Measurements from ENCODE around the gene PCGF3.
A peak's percentile ranks its signal among the peaks of the same experiment; 100 is the strongest.

PCGF3 gene

DNA sequence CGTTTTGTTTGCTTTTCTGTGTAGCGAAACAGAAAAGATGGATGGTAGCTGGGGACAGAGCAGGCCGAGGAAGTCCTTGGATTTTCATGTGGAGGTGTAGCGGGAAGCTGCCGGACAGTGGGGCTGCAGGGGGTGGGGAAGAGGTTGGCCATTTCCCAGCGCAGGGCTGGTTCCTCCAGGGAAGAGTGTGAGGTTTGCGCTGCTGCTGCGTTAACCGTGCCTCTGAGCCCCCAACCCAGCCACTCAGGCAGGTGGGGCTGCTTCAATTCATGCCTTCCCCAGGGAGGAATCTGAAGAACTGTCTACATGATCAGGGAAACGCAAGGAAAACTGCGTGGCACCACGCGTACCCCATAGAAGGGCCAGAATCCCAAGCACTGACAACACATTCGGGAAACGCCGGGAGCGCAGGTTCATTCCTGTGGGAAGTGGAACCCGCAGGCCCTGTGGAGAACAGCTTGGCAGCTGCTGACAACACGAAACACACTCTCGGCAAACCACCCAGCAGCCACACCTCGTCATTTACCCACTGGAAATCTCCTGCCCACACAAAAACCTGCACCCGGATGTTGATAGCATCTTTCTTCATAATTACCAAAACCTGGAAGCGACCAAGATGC lies 57.7 kb downstream of the PCGF3 start:
- Histone ChIP-seq H3K36me3 (ENCODE audit: control insufficient read depth, insufficient read depth, low read length) (no peaks in the 10 kb centered on the region), H3K27me3 (ENCODE audit: control insufficient read depth, insufficient read depth, low read length) (no peaks in the 10 kb centered on the region), H3K4me3 (ENCODE audit: low read length) (no peak overlapping the region), H3K9me3 (ENCODE audit: control insufficient read depth, low read length) (no peaks in the 10 kb centered on the region), H3K9ac (ENCODE audit: low read length) (no peak overlapping the region), H3K4me1 (ENCODE audit: control insufficient read depth, insufficient read depth, low read length) (peaks cover 11% of the 10 kb centered on the region)

DNA sequence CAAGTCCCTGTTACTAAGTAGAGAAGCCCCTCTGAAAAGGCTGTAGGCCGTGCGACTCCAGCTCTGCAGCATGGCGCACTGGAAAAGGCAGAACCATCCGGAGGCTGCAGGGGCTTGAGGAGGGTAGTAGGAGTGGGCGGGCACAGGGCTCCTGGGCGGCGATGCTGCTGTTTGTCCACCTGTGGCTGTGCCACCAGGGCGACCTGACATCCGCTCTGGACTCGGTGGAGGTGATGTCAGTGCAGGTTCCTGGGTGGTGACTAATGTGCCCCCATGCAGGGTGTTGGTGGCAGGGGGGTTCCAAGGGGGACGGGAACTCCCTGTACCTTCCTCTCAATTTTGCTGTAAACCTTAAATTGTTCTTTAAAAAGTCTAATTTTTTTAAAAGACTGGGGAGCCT lies 58.3 kb downstream of the PCGF3 start:
- Histone ChIP-seq H3K27me3 (ENCODE audit: control insufficient read depth, insufficient read depth, low read length) (no peaks in the 10 kb centered on the region), H3K9me3 (ENCODE audit: control insufficient read depth, low read length) (no peaks in the 10 kb centered on the region), H3K4me3 (ENCODE audit: low read length) (no peak overlapping the region), H3K9ac (ENCODE audit: low read length) (no peak overlapping the region), H3K4me1 (ENCODE audit: control insufficient read depth, insufficient read depth, low read length) (peaks cover 11% of the 10 kb centered on the region), H3K36me3 (ENCODE audit: control insufficient read depth, insufficient read depth, low read length) (no peaks in the 10 kb centered on the region)

GRCh38 chr4:764405-765169 lies 59.0 kb downstream of the PCGF3 start:
- no peaks in the 10 kb centered on the region for H3K9me3 ChIP-seq (ENCODE audit: control insufficient read depth, low read length)
- H3K4me3 ChIP-seq (ENCODE audit: low read length) = no peak overlapping the region
- peaks cover 11% of the 10 kb centered on the region for H3K4me1 ChIP-seq (ENCODE audit: control insufficient read depth, insufficient read depth, low read length)
- H3K27me3 ChIP-seq (ENCODE audit: control insufficient read depth, insufficient read depth, low read length) = no peaks in the 10 kb centered on the region
- no peaks in the 10 kb centered on the region for H3K36me3 ChIP-seq (ENCODE audit: control insufficient read depth, insufficient read depth, low read length)
- H3K9ac ChIP-seq (ENCODE audit: low read length) = no peak overlapping the region

DNA sequence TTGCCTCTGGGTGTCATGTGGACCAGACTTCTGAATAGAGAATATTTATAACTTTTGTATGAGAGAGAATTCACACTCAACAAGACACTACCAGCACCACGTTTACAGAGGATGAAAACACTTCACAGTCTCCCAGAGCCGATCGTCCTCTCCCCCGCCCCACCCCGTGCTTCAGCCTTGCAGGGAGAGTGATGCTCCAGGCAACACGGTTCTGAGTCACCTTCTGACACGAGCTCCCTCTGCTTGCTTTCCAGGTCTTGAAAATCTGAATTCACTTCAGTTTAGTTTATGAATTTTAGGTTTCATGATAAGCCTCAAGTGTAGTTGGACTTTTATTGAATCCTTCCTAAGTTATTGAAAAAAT lies 60.5 kb downstream of the PCGF3 start:
- H3K9ac ChIP-seq (ENCODE audit: low read length) = no peak overlapping the region
- no peak overlapping the region for H3K4me3 ChIP-seq (ENCODE audit: low read length)
- H3K4me1 ChIP-seq (ENCODE audit: control insufficient read depth, insufficient read depth, low read length) = peaks cover 11% of the 10 kb centered on the region
- H3K36me3 ChIP-seq (ENCODE audit: control insufficient read depth, insufficient read depth, low read length) = no peaks in the 10 kb centered on the region
- no peaks in the 10 kb centered on the region for H3K9me3 ChIP-seq (ENCODE audit: control insufficient read depth, low read length)
- H3K27me3 ChIP-seq (ENCODE audit: control insufficient read depth, insufficient read depth, low read length) = no peaks in the 10 kb centered on the region

DNA sequence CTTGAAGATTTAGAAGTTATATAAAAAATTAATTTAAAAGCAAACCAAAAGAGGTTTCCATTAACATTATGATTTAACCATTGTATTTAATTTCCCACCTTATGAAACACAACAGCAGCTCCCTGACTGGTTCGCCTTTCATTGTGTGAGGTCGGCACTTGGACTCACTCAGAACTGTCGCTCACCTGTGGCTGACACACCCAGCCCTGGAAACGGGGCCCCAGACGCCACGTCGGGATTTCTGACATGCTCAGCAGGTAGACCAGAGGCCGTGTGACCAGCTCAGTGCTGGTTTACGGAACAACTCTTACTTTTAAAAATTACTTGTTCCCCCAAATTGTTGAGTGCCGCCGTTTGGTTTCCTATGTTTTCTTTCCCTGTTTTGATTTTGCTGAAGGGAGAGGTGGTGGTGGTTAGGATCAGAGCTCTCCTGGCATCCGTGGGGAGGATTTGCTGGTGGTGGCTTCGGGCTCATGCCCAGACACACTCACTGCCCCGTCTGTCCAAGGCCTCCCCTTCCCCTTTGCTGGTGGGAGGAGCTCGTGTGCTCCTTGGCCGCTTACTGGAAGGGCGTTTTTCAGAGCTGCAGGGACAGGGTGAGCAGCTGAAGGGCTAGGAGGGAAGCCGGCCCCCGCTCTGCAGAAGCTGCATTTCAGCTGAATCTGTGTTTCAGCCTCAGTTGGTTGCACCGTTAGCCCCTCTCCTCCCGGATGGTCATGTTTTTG lies 61.1 kb downstream of the PCGF3 start:
- H3K36me3 ChIP-seq (ENCODE audit: control insufficient read depth, insufficient read depth, low read length) = no peaks in the 10 kb centered on the region

GRCh38 chr4:768076-768475 lies 62.4 kb downstream of the PCGF3 start:
- no peak overlapping the region for H3K9ac ChIP-seq (ENCODE audit: low read length)
- H3K9me3 ChIP-seq (ENCODE audit: control insufficient read depth, low read length) = no peaks in the 10 kb centered on the region
- no peaks in the 10 kb centered on the region for H3K36me3 ChIP-seq (ENCODE audit: control insufficient read depth, insufficient read depth, low read length)
- H3K4me3 ChIP-seq (ENCODE audit: low read length) = no peak overlapping the region
- no peaks in the 10 kb centered on the region for H3K27me3 ChIP-seq (ENCODE audit: control insufficient read depth, insufficient read depth, low read length)
- H3K4me1 ChIP-seq (ENCODE audit: control insufficient read depth, insufficient read depth, low read length) = peaks cover 8% of the 10 kb centered on the region

More for the DNA sequence above, 61.1 kb downstream of the PCGF3 start:
- peaks cover 11% of the 10 kb centered on the region for H3K4me1 ChIP-seq (ENCODE audit: control insufficient read depth, insufficient read depth, low read length)
- no peak overlapping the region for H3K4me3 ChIP-seq (ENCODE audit: low read length)
- no peaks in the 10 kb centered on the region for H3K9me3 ChIP-seq (ENCODE audit: control insufficient read depth, low read length)
- H3K9ac ChIP-seq (ENCODE audit: low read length) = peak overlapping the region; percentile 3
- H3K27me3 ChIP-seq (ENCODE audit: control insufficient read depth, insufficient read depth, low read length) = no peaks in the 10 kb centered on the region

DNA sequence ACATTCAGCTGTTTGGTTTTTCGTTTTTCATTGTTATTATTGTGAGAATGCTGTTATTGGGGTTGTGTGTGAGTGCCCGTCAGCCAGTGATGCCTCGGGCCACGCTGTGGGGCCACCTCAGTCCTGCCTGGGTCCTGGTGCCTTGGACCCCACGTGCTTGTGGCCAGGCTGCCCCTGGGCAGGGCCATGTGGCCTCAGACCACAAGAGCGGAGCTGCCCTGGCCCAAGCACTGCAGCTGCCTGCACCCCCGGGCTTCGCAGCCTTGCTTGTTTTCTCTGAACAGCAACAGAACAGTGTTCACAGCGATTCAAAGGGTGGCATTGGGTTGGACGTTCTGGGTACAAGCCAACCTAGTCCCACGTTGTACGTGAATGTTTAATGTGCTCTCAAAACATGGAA lies 63.4 kb downstream of the PCGF3 start:
- peaks cover 10% of the 10 kb centered on the region for H3K4me1 ChIP-seq (ENCODE audit: control insufficient read depth, insufficient read depth, low read length)
- no peak overlapping the region for H3K4me3 ChIP-seq (ENCODE audit: low read length)
- no peaks in the 10 kb centered on the region for H3K9me3 ChIP-seq (ENCODE audit: control insufficient read depth, low read length)
- no peaks in the 10 kb centered on the region for H3K27me3 ChIP-seq (ENCODE audit: control insufficient read depth, insufficient read depth, low read length)
- no peaks in the 10 kb centered on the region for H3K36me3 ChIP-seq (ENCODE audit: control insufficient read depth, insufficient read depth, low read length)
- no peak overlapping the region for H3K9ac ChIP-seq (ENCODE audit: low read length)

- Histone ChIP-seq H3K36me3 (ENCODE audit: control insufficient read depth, insufficient read depth, low read length) (no peaks in the 10 kb centered on the region), H3K4me1 (ENCODE audit: control insufficient read depth, insufficient read depth, low read length) (peaks cover 10% of the 10 kb centered on the region), H3K4me3 (ENCODE audit: low read length) (no peak overlapping the region), H3K27me3 (ENCODE audit: control insufficient read depth, insufficient read depth, low read length) (no peaks in the 10 kb centered on the region), H3K9me3 (ENCODE audit: control insufficient read depth, low read length) (no peaks in the 10 kb centered on the region), H3K9ac (ENCODE audit: low read length) (no peak overlapping the region)
These were observed 63.9 kb downstream of the PCGF3 start for GRCh38 chr4:769511-769910.

GRCh38 chr4:770022-770421 lies 64.4 kb downstream of the PCGF3 start:
- Histone ChIP-seq H3K9me3 (ENCODE audit: control insufficient read depth, low read length) (no peaks in the 10 kb centered on the region), H3K4me1 (ENCODE audit: control insufficient read depth, insufficient read depth, low read length) (peaks cover 10% of the 10 kb centered on the region)

DNA sequence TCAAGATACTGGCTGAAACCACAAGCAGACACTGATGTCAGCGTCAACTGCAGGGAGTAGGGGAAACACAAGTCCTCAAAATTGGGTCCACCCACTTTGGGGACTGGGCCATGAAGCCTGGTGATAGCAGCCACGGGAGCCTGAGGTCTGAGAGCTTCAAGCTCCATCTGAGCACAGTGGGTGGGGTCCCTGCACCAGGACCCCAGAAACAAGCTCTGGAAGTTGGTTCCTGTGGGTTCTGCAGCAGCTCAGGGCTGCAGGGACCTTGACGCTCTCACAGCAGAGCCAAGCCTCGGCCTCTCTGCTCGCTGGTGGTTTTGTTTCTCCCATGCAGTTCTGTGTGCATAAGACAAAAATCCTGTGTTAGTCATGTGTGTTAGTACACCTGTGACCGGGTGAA lies 65.8 kb downstream of the PCGF3 start:
- Histone ChIP-seq H3K36me3 (ENCODE audit: control insufficient read depth, insufficient read depth, low read length) (no peaks in the 10 kb centered on the region), H3K9me3 (ENCODE audit: control insufficient read depth, low read length) (no peaks in the 10 kb centered on the region), H3K9ac (ENCODE audit: low read length) (no peak overlapping the region)

More at GRCh38 chr4:770022-770421, 64.4 kb downstream of the PCGF3 start:
- no peak overlapping the region for H3K9ac ChIP-seq (ENCODE audit: low read length)
- H3K27me3 ChIP-seq (ENCODE audit: control insufficient read depth, insufficient read depth, low read length) = no peaks in the 10 kb centered on the region
- no peak overlapping the region for H3K4me3 ChIP-seq (ENCODE audit: low read length)
- no peaks in the 10 kb centered on the region for H3K36me3 ChIP-seq (ENCODE audit: control insufficient read depth, insufficient read depth, low read length)

DNA sequence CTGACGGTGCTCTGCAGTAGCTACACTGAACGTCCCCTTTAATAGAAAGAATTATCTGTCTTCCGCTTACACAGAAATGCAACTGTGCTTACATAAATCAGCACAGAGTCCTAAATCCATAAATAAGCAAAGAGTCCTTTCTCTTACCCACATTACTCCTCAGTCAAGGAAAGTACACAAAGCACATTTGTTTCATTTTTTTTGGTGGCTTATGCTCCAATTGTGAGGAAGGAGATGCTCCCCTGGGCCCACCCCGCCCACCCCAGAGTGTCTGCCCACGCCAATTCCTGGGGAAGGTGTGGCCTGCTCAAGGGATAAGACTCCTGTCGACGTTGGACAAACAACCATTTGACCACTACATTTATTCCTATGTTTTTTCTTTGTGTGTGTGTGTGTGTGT lies 66.5 kb downstream of the PCGF3 start:
- H3K9me3 ChIP-seq (ENCODE audit: control insufficient read depth, low read length) = no peaks in the 10 kb centered on the region
- H3K4me1 ChIP-seq (ENCODE audit: control insufficient read depth, insufficient read depth, low read length) = peaks cover 10% of the 10 kb centered on the region

More for the DNA sequence above, 65.8 kb downstream of the PCGF3 start:
- Histone ChIP-seq H3K4me3 (ENCODE audit: low read length) (no peak overlapping the region), H3K27me3 (ENCODE audit: control insufficient read depth, insufficient read depth, low read length) (no peaks in the 10 kb centered on the region), H3K4me1 (ENCODE audit: control insufficient read depth, insufficient read depth, low read length) (peaks cover 10% of the 10 kb centered on the region)

DNA sequence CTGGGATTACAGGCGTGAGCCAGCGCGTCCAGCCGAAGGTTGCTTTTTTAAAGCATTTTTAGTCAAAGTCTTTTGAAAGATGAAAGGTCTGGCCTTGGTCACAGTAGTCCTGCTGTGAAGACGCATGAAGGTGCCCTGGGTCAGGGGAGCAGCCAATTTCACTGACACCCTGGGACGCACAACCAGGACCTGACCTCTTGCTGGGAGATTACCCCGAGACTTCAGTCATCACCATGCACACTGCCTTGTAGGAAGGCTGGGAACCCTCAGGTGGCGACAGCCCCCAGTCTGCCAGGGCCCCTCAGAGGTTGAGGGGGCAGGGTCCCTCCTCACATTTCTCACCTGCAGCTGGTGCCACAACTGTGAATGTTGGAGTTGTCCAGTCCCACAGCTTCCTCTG lies 67.1 kb downstream of the PCGF3 start:
- Histone ChIP-seq H3K36me3 (ENCODE audit: control insufficient read depth, insufficient read depth, low read length) (no peaks in the 10 kb centered on the region), H3K4me1 (ENCODE audit: control insufficient read depth, insufficient read depth, low read length) (peaks cover 10% of the 10 kb centered on the region)

More for the DNA sequence above, 66.5 kb downstream of the PCGF3 start:
- no peak overlapping the region for H3K4me3 ChIP-seq (ENCODE audit: low read length)
- no peaks in the 10 kb centered on the region for H3K36me3 ChIP-seq (ENCODE audit: control insufficient read depth, insufficient read depth, low read length)
- no peaks in the 10 kb centered on the region for H3K27me3 ChIP-seq (ENCODE audit: control insufficient read depth, insufficient read depth, low read length)
- H3K9ac ChIP-seq (ENCODE audit: low read length) = no peak overlapping the region

More for the DNA sequence above, 67.1 kb downstream of the PCGF3 start:
- Histone ChIP-seq H3K4me3 (ENCODE audit: low read length) (no peak overlapping the region), H3K27me3 (ENCODE audit: control insufficient read depth, insufficient read depth, low read length) (no peaks in the 10 kb centered on the region), H3K9me3 (ENCODE audit: control insufficient read depth, low read length) (no peaks in the 10 kb centered on the region), H3K9ac (ENCODE audit: low read length) (no peak overlapping the region)

Data from mucosa of stomach (tissue), 1 donor.